Retinal pigment epithelial cell (primary cell): ENCODE results near the gene KIAA1217.

ENCODE experiments used
- DNase-seq: peaks from one replicate; pipeline ENCODE4 v3.0.0-alpha.2; 2010; ENCODE audit warnings: low read depth
- H3K4me3 ChIP-seq: 2 replicates; pipeline ENCODE4 v1.5.1; 2011; ENCODE audit warnings: mild to moderate bottlenecking, low read length, control low read depth, moderate library complexity
- TF ChIP-seq, protein P1 (sequence below): conservative IDR thresholded peaks from 2 replicates; pipeline ENCODE4 v1.5.1; 2011; ENCODE audit warnings: low read depth, low read length, control low read depth, inconsistent platforms

KIAA1217 gene

GRCh38 chr10:24536636-24537035 is 327.7 kb downstream of the KIAA1217 start:
- TF ChIP-seq, protein P1, sequence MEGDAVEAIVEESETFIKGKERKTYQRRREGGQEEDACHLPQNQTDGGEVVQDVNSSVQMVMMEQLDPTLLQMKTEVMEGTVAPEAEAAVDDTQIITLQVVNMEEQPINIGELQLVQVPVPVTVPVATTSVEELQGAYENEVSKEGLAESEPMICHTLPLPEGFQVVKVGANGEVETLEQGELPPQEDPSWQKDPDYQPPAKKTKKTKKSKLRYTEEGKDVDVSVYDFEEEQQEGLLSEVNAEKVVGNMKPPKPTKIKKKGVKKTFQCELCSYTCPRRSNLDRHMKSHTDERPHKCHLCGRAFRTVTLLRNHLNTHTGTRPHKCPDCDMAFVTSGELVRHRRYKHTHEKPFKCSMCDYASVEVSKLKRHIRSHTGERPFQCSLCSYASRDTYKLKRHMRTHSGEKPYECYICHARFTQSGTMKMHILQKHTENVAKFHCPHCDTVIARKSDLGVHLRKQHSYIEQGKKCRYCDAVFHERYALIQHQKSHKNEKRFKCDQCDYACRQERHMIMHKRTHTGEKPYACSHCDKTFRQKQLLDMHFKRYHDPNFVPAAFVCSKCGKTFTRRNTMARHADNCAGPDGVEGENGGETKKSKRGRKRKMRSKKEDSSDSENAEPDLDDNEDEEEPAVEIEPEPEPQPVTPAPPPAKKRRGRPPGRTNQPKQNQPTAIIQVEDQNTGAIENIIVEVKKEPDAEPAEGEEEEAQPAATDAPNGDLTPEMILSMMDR: no peak
- DNase-seq: no peak
- H3K4me3 ChIP-seq: no peak overlapping the region

GRCh38 chr10:24541239-24541753 is 332.4 kb downstream of the KIAA1217 start:
- DNase-seq: no peak
- TF ChIP-seq, protein P1: no peak
- H3K4me3 ChIP-seq: no peak overlapping the region

DNA sequence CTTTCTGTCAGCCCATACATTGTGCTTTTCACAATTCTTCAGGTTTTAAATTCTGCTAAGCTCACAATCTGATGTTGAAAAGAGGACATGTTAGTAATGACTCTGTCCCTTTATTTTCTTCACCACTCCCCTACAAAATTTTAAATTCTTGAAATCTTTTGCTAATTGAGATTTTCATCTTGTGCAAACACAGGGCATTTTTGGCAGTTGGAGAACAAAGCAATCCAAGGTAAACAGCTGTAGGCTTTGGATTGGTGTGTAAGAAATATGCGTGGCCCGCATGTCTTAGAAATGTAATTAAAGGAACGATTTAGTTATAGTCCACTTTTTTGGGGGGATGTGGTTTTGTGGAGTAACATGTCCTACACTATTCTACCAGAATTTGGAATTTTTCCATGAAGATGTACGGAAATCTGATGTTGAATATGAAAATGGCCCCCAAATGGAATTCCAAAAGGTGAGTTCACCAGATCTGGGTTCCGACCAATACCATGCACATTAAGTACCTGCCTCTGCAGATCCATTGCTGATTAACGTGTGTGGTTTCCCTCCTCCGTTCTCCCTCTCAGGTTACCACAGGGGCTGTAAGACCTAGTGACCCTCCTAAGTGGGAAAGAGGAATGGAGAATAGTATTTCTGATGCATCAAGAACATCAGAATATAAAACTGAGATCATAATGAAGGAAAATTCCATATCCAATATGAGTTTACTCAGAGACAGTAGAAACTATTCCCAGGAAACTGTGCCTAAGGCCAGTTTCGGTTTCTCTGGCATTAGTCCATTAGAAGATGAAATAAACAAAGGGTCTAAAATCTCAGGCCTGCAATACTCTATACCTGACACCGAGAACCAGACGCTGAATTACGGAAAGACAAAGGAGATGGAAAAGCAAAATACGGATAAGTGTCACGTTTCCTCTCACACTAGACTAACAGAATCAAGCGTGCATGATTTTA is 333.7 kb downstream of the KIAA1217 start:
- TF ChIP-seq, protein P1: no peak
- H3K4me3 ChIP-seq: no peak overlapping the region
- no peak for DNase-seq

- DNase-seq: no peak
These were observed 335.8 kb downstream of the KIAA1217 start for GRCh38 chr10:24544776-24545175.

DNA sequence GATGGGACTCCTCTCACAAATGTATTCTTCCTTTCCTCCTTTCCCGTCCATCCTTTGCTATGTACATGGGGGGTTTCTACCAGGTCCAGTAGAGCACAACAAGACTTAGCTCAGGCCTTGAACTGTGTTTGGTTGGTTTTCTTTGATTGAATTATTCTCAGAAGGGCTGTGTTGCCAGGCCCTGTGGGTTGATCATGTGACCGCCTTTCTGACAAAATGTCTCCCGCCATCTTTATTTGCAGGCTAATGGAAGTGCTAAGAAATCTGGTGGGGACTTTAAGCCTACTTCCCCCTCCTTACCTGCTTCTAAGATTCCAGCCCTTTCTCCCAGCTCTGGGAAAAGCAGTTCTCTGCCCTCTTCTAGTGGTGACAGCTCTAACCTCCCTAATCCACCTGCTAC is 336.6 kb downstream of the KIAA1217 start:
- no peak for DNase-seq
- TF ChIP-seq, protein P1: no peak
- H3K4me3 ChIP-seq: no peak overlapping the region

More at GRCh38 chr10:24544776-24545175, 335.8 kb downstream of the KIAA1217 start:
- TF ChIP-seq, protein P1: no peak
- no peak overlapping the region for H3K4me3 ChIP-seq

DNA sequence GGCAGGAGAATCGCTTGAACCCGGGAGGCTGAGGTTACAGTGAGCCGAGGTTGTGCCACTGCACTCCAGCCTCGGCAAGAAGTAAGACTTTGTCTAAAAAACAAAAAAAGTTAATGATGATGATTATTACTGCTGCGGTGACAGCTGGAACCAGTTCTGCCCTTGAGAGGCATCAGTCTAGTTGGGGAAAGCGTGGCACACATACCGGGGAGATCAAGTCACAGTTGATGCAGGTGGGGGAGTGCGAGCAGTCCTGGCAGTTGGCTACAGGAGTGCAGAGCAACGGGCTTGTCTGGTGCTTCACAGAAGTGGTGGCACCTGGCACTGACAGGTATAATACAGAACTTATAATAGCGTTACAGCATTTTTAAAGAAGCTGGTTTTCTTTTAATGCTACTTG is 341.7 kb downstream of the KIAA1217 start:
- no peak overlapping the region for H3K4me3 ChIP-seq
- TF ChIP-seq, protein P1: no peak
- no peak for DNase-seq

GRCh38 chr10:24551161-24551560 is 342.2 kb downstream of the KIAA1217 start:
- no peak for DNase-seq
- H3K4me3 ChIP-seq: no peak overlapping the region
- TF ChIP-seq, protein P1: no peak
